HEK293T (cell line): Measurements from ENCODE around the gene PIK3CB.

Source experiments
- ARNT ChIP-seq: fragments of 450-650 bp; IDR thresholded peaks from 2 replicates; pipeline ENCODE4 v1.6.1; 2017; ENCODE audit warnings: mild to moderate bottlenecking
- BHLHE40 ChIP-seq: fragments of 450-650 bp; IDR thresholded peaks from 2 replicates; pipeline ENCODE4 v1.6.1; 2016; ENCODE audit warnings: mild to moderate bottlenecking, moderate library complexity, borderline replicate concordance
- CTBP1 ChIP-seq: fragments of 450-650 bp; IDR thresholded peaks from 2 replicates; pipeline ENCODE4 v1.6.1; 2016; ENCODE audit warnings: borderline replicate concordance
- FOXA1 ChIP-seq: fragments of 450-650 bp; IDR thresholded peaks from 2 replicates; pipeline ENCODE4 v1.6.1; 2016; ENCODE audit warnings: mild to moderate bottlenecking
- FOXK2 ChIP-seq: fragments of 450-650 bp; IDR thresholded peaks from 2 replicates; pipeline ENCODE4 v1.6.1; 2016; ENCODE audit warnings: mild to moderate bottlenecking
- FOXM1 ChIP-seq: fragments of 450-650 bp; IDR thresholded peaks from 2 replicates; pipeline ENCODE4 v1.6.1; 2017; ENCODE audit warnings: mild to moderate bottlenecking, borderline replicate concordance
- HDGF ChIP-seq: fragments of 450-650 bp; IDR thresholded peaks from 2 replicates; pipeline ENCODE4 v1.6.1; 2017; ENCODE audit warnings: antibody characterized with exemption, borderline replicate concordance
- L3MBTL2 ChIP-seq: fragments of 450-650 bp; conservative IDR thresholded peaks from 2 replicates; pipeline ENCODE4 v1.6.1; 2016; ENCODE audit warnings: mild to moderate bottlenecking
- NFRKB ChIP-seq: fragments of 450-650 bp; IDR thresholded peaks from 2 replicates; pipeline ENCODE4 v1.6.1; 2016; ENCODE audit warnings: mild to moderate bottlenecking, moderate library complexity
- SP1 ChIP-seq: fragments of 450-650 bp; IDR thresholded peaks from 2 replicates; pipeline ENCODE4 v1.6.1; 2017
- SUZ12 ChIP-seq: fragments of 450-650 bp; IDR thresholded peaks from 2 replicates; pipeline ENCODE4 v1.6.1; 2016; ENCODE audit warnings: mild to moderate bottlenecking
- TARDBP ChIP-seq: fragments of 450-650 bp; IDR thresholded peaks from 2 replicates; pipeline ENCODE4 v1.6.1; 2016
- ZNF384 ChIP-seq: fragments of 450-650 bp; IDR thresholded peaks from 2 replicates; pipeline ENCODE4 v1.6.1; 2016

- no peak for TF ChIP-seq ZNF384
- no peak for TF ChIP-seq TARDBP
- no peak for TF ChIP-seq SUZ12
- no peak for TF ChIP-seq CTBP1
- no peak for TF ChIP-seq FOXA1
- TF ChIP-seq FOXM1 = no peak
- TF ChIP-seq HDGF = no peak
- TF ChIP-seq BHLHE40 = no peak
- TF ChIP-seq FOXK2 = no peak
- no peak for TF ChIP-seq NFRKB
- no peak for TF ChIP-seq ARNT
- TF ChIP-seq SP1 = no peak
- no peak for TF ChIP-seq L3MBTL2
Measured at GRCh38 chr3:138875754-138876664, 41.3 kb upstream of the PIK3CB start.
